Transverse colon (tissue), 4 donors: Measurements from ENCODE around the gene SLC35F3. TPM values are rescaled to one million over a fixed set of nuclear protein-coding genes. Genes with fewer than 3 reads are reported as not detected.

Experiments
- DNase-seq: peaks from one replicate; pipeline ENCODE4 v3.0.0-alpha.2; 2019
- H3K27ac ChIP-seq, 4 donors: fragments of 200-600 bp; sonication (generic); 2 replicates each; pipeline ENCODE4 v1.5.1; 2016 to 2018; ENCODE audit warnings: inconsistent platforms in 4 of 4
- H3K27me3 ChIP-seq: fragments of 200-600 bp; sonication (generic); 2 replicates; pipeline ENCODE4 v1.5.1; 2017; ENCODE audit warnings: inconsistent platforms
- H3K36me3 ChIP-seq, 4 donors: fragments of 200-600 bp; sonication (generic); 2 replicates each; pipeline ENCODE4 v1.5.1; 2017 to 2019; ENCODE audit warnings: inconsistent platforms in 4 of 4
- H3K4me1 ChIP-seq, 4 donors: fragments of 200-600 bp; sonication (generic); 2 replicates each; pipeline ENCODE4 v1.5.1; 2017 to 2020; ENCODE audit warnings: inconsistent platforms in 4 of 4
- H3K4me3 ChIP-seq, 4 donors: fragments of 200-600 bp; sonication (generic); 1 replicate in 1 of 4; 2 replicates in 3 of 4; pipeline versions ENCODE4 v1.5.1 to v1.6.1; 2017 to 2019; ENCODE audit warnings: inconsistent platforms in 4 of 4
- H3K9me3 ChIP-seq, 2 donors: fragments of 200-600 bp; sonication (generic); 2 replicates each; pipeline ENCODE4 v1.5.1; 2017 to 2019; ENCODE audit warnings: inconsistent platforms in 2 of 2
- CTCF ChIP-seq, 5 experiments: fragments of 200-600 bp in 3 of 5; fragments of 450-650 bp in 2 of 5; sonication (generic) in 3 of 5; IDR thresholded peaks; 1 replicate in 2 of 5; 2 replicates in 3 of 5; pipeline ENCODE4 v1.5.1; 2016 to 2017; ENCODE audit warnings: antibody characterized with exemption in 5 of 5, inconsistent platforms in 3 of 5, mild to moderate bottlenecking in 2 of 5, moderate library complexity in 1 of 5
- EP300 ChIP-seq: sonication (generic); formaldehyde crosslinking; IDR thresholded peaks from one replicate; pipeline ENCODE4 v1.6.1; 2017; ENCODE audit warnings: antibody characterized with exemption, low read depth
- POLR2A ChIP-seq: fragments of 450-650 bp; IDR thresholded peaks from one replicate; pipeline ENCODE4 v1.6.1; 2016; ENCODE audit warnings: antibody characterized with exemption, mild to moderate bottlenecking, moderate library complexity
- POLR2AphosphoS5 ChIP-seq, 3 donors: sonication (generic); formaldehyde crosslinking; IDR thresholded peaks; one replicate each; pipeline ENCODE4 v1.6.1; 2016; ENCODE audit warnings: antibody characterized with exemption in 3 of 3
- WGBS, 2 donors: methylation state at CpG; one replicate each; pipeline ENCODE4 v1.1.5; 2018; ENCODE audit warnings: low coverage in 1 of 2; 5-methylcytosine and 5-hydroxymethylcytosine counted together
- in situ Hi-C, 4 donors: fragments of 200-750 bp; cut with MboI; loops; one replicate each; pipeline versions ENCODE4 v1.15.0 to v1.15.1; 2017; ENCODE audit warnings: low sequenced_read_pairs in 3 of 4, low pct_ligation_motif_present in 1 of 4, low pct_unique_long_range_greater_than_20kb in 1 of 4
- intact Hi-C: fragments of 100-400 bp; cut with DNase I; formaldehyde crosslinking; loops from one replicate; pipeline ENCODE4 v1.15.1; 2023; ENCODE audit warnings: low total_unique reads
- total RNA-seq, 4 donors: library from RNA; depleted of rRNA; stranded (reverse); fragments of >200 nt; gene quantifications; one replicate each; pipeline ENCODE4 v1.1.0, GENCODE V29; 2016

SLC35F3 gene
- total RNA-seq, 4 donors from 2014 or later, result not detected

GRCh38 chr1:234322979-234323378, 418.5 kb downstream of the SLC35F3 start:
- intact Hi-C loops, result no loop called here
- in situ Hi-C loops, result loop anchor here in 2 of 4 donors (25.0 kb wide), 2 partner anchors 186 to 211 kb away; no protein-coding TSS in a partner anchor
- DNase-seq, result peak; percentile 37

DNA sequence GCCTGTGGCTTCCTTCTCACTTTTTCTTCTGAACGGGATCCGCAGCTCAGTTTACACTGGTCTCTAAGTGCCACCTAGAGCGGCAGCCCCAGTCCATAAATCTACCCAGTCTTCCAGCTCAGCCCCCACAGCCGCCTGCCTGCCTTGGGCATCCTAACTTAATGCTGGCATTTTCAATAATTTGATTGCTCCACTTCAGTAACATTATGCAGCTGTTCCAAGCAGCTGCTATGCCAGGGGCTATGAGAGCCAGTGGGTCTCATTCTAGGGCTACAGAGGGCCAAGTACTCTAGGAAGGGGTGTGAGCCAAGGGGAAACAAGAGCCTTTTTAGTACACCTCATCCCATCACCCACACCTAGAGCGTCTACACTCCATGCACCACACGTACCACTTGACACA, 420.3 kb downstream of the SLC35F3 start:
- intact Hi-C loops, result no loop called here
- Histone ChIP-seq H3K27me3 (peaks cover 29% of the 10 kb centered on the region), H3K27ac (no peak overlapping the region), H3K36me3 (no peaks in the 10 kb centered on the region), H3K4me1 (peaks cover 0 to 6% (median 0%) of the 10 kb centered on the region in 4 donors), H3K9me3 (no peaks in the 10 kb centered on the region), H3K4me3 (no peak overlapping the region)
- 73 to 78% methylated on average over 4 to 6 of the region's 6 CpGs for WGBS, 2 donors
- in situ Hi-C loops, result loop anchor here in 2 of 4 donors (25.0 kb wide), 2 partner anchors 188 to 213 kb away; no protein-coding TSS in a partner anchor
- no peak for TF ChIP-seq POLR2A
- no peak for TF ChIP-seq EP300
- no peak for TF ChIP-seq CTCF (IDR thresholded peaks at IDR 0.05)
- TF ChIP-seq POLR2AphosphoS5 (IDR thresholded peaks at IDR 0.05), result no peak
- DNase-seq, result no peak

More at GRCh38 chr1:234322979-234323378, 418.5 kb downstream of the SLC35F3 start:
- 40% methylated on average over 13 of the region's 13 CpGs; no CpG with 5 or more reads in 1 of the 2 donors for WGBS, 2 donors
- no peak overlapping the region for H3K27ac ChIP-seq
- TF ChIP-seq POLR2AphosphoS5 (IDR thresholded peaks at IDR 0.05) (no peak), CTCF (IDR thresholded peaks at IDR 0.05) (peak in 1 of 5 experiments; percentile 19)
- no peak overlapping the region for H3K4me3 ChIP-seq
- H3K4me1 ChIP-seq, result peaks cover 0 to 6% (median 0%) of the 10 kb centered on the region in 4 donors
- peaks cover 35% of the 10 kb centered on the region for H3K27me3 ChIP-seq
- no peaks in the 10 kb centered on the region for H3K9me3 ChIP-seq
- H3K36me3 ChIP-seq, result no peaks in the 10 kb centered on the region

DNA sequence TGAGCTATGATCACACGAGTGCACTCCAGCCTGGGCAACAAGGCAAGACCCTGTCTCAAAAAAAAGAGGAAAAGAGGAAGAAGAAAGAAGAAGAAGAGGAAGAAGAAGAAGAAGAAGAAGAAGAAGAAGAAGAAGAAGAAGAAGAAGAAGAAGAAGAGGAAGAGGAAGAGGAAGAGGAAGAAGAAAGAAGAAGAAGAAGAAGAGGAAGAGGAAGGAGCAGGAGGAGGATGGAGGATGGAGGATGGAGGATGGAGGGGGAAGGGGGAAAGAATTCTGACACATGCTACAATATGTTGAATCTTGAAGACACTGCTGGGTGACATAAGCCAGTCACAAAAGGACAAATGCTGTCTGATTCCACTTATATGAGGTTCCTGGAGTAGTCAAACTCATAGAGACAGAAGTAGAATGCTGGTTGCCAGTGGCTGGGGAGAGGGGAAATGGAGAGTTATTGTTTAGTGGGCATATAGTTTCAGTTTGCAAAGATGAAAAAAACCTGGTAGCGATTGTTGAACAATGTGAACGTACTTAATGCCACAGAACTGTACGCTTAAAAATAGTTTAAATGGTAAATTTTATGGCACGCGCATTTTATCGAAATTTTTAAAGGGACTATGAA, 421.5 kb downstream of the SLC35F3 start:
- WGBS, 2 donors, result 75 to 77% methylated on average over 7 of the region's 7 CpGs
- intact Hi-C loops, result no loop called here
- in situ Hi-C loops, result no loop called here
- H3K9me3 ChIP-seq, result no peaks in the 10 kb centered on the region
- peaks cover 0 to 6% (median 0%) of the 10 kb centered on the region in 4 donors for H3K4me1 ChIP-seq
- no peak for DNase-seq
- TF ChIP-seq POLR2A (no peak), EP300 (no peak), POLR2AphosphoS5 (IDR thresholded peaks at IDR 0.05) (no peak), CTCF (IDR thresholded peaks at IDR 0.05) (no peak)
- peak overlapping the region in 2 of 4 donors; percentile 11 to 32 for H3K4me3 ChIP-seq
- H3K27ac ChIP-seq, result no peak overlapping the region
- no peaks in the 10 kb centered on the region for H3K36me3 ChIP-seq
- H3K27me3 ChIP-seq, result peaks cover 34% of the 10 kb centered on the region

GRCh38 chr1:234326497-234327366, 422.3 kb downstream of the SLC35F3 start:
- intact Hi-C loops, result no loop called here
- H3K27ac ChIP-seq, result no peak overlapping the region
- 31 to 54% methylated on average over 6 to 20 of the region's 20 CpGs for WGBS, 2 donors
- H3K27me3 ChIP-seq, result peaks cover 35% of the 10 kb centered on the region
- DNase-seq, result peak; percentile 55
- no peaks in the 10 kb centered on the region for H3K9me3 ChIP-seq
- no peaks in the 10 kb centered on the region for H3K36me3 ChIP-seq
- H3K4me3 ChIP-seq, result peak overlapping the region in 2 of 4 donors; percentile 11 to 32
- in situ Hi-C loops, result no loop called here
- TF ChIP-seq CTCF (IDR thresholded peaks at IDR 0.05), result peak; percentile 56 to 77 (median 76)
- no peak for TF ChIP-seq POLR2AphosphoS5 (IDR thresholded peaks at IDR 0.05)
- peaks cover 0 to 6% (median 0%) of the 10 kb centered on the region in 4 donors for H3K4me1 ChIP-seq
